HEK293 (cell line): ENCODE measurements around the gene SH3TC1.
A peak's percentile ranks its signal among the peaks of the same experiment; 100 is the strongest.

Source experiments
- CTCF ChIA-PET: fragments of 350-600 bp; formaldehyde crosslinking; extraction: SDS; loops from one replicate; lab custom pipeline; 2021; ENCODE audit warnings: antibody characterized with exemption; lab: Yijun Ruan, JAX
- POLR2A ChIA-PET: fragments of 300-600 bp; formaldehyde crosslinking; extraction: SDS; loops from one replicate; lab custom pipeline; 2020; ENCODE audit warnings: antibody characterized with exemption, inconsistent platforms; lab: Yijun Ruan, JAX
- H3K27ac ChIP-seq: fragments of 200-500 bp; sonication (Bioruptor generic); 2 replicates; pipeline ENCODE4 v1.5.1; 2014; ENCODE audit warnings: low read depth, low read length, control low read depth, inconsistent platforms; ENCODE audit errors: extremely low read depth
- H3K36me3 ChIP-seq, 2 experiments: fragments of 200-500 bp in 1 of 2; sonication (Bioruptor generic) in 1 of 2; 1 replicate in 1 of 2; 2 replicates in 1 of 2; pipeline ENCODE4 v1.5.1; 2014 to 2017; ENCODE audit warnings: inconsistent platforms in 2 of 2, low read length in 2 of 2; ENCODE audit not compliant: control insufficient read depth in 2 of 2, insufficient read depth in 1 of 2
- H3K4me1 ChIP-seq: fragments of 200-500 bp; sonication (Bioruptor generic); 2 replicates; pipeline ENCODE4 v1.5.1; 2014; ENCODE audit warnings: mild to moderate bottlenecking, low read length, inconsistent platforms; ENCODE audit not compliant: control insufficient read depth, insufficient read depth
- H3K4me3 ChIP-seq: 2 replicates; pipeline ENCODE4 v1.5.1; 2011; ENCODE audit warnings: low read depth, mild to moderate bottlenecking, control low read depth, low read length, moderate library complexity
- H3K9me3 ChIP-seq: fragments of 200-500 bp; sonication (Bioruptor generic); 2 replicates; pipeline ENCODE4 v1.5.1; 2014; ENCODE audit warnings: low read depth, low read length, inconsistent platforms; ENCODE audit not compliant: control insufficient read depth, insufficient read depth
- EGR2 ChIP-seq: fragments of 450-650 bp; formaldehyde crosslinking; IDR thresholded peaks from 2 replicates; pipeline ENCODE4 v1.5.1; 2016; ENCODE audit warnings: low read depth, missing biosample characterization, missing genetic modification characterization
- HIC1 ChIP-seq: fragments of 450-650 bp; formaldehyde crosslinking; IDR thresholded peaks from 2 replicates; pipeline ENCODE4 v1.5.1; 2016; ENCODE audit warnings: missing biosample characterization, missing genetic modification characterization
- KLF1 ChIP-seq: fragments of 450-650 bp; formaldehyde crosslinking; IDR thresholded peaks from 2 replicates; pipeline ENCODE4 v1.5.1; 2016; ENCODE audit warnings: missing biosample characterization, missing genetic modification characterization
- MEIS1 ChIP-seq: sonication (generic); formaldehyde crosslinking; IDR thresholded peaks from 2 replicates; pipeline ENCODE4 v1.8.1; 2022; ENCODE audit warnings: missing genetic modification reagents, mild to moderate bottlenecking, borderline replicate concordance
- ZBTB17 ChIP-seq: fragments of 450-650 bp; formaldehyde crosslinking; IDR thresholded peaks from 2 replicates; pipeline ENCODE4 v1.5.1; 2016; ENCODE audit warnings: missing biosample characterization, missing genetic modification characterization
- ZBTB21 ChIP-seq: fragments of 450-650 bp; formaldehyde crosslinking; IDR thresholded peaks from 2 replicates; pipeline ENCODE4 v1.5.1; 2017; ENCODE audit warnings: missing biosample characterization, missing genetic modification characterization
- ZBTB49 ChIP-seq: fragments of 450-650 bp; formaldehyde crosslinking; IDR thresholded peaks from 2 replicates; pipeline ENCODE4 v1.5.1; 2016; ENCODE audit warnings: missing biosample characterization, missing genetic modification characterization, low read depth
- ZBTB7A ChIP-seq: fragments of 450-650 bp; formaldehyde crosslinking; IDR thresholded peaks from 2 replicates; pipeline ENCODE4 v1.5.1; 2016; ENCODE audit warnings: low read depth, missing biosample characterization, missing genetic modification characterization
- ZFHX2 ChIP-seq: fragments of 450-650 bp; formaldehyde crosslinking; conservative IDR thresholded peaks from 2 replicates; pipeline ENCODE4 v1.5.1; 2016; ENCODE audit warnings: missing biosample characterization, missing genetic modification characterization
- ZFP3 ChIP-seq: fragments of 450-650 bp; formaldehyde crosslinking; IDR thresholded peaks from 2 replicates; pipeline ENCODE4 v1.5.1; 2016; ENCODE audit warnings: low read depth, missing biosample characterization, missing genetic modification characterization
- ZFP69B ChIP-seq: fragments of 450-650 bp; formaldehyde crosslinking; IDR thresholded peaks from 2 replicates; pipeline ENCODE4 v1.5.1; 2016; ENCODE audit warnings: missing biosample characterization, missing genetic modification characterization
- ZIC2 ChIP-seq: fragments of 450-650 bp; formaldehyde crosslinking; IDR thresholded peaks from 2 replicates; pipeline ENCODE4 v1.5.1; 2016; ENCODE audit warnings: missing biosample characterization, missing genetic modification characterization
- ZNF133 ChIP-seq: fragments of 450-650 bp; formaldehyde crosslinking; IDR thresholded peaks from 2 replicates; pipeline ENCODE4 v1.5.1; 2016; ENCODE audit warnings: missing biosample characterization, missing genetic modification characterization
- ZNF2 ChIP-seq: fragments of 450-650 bp; formaldehyde crosslinking; IDR thresholded peaks from 2 replicates; pipeline ENCODE4 v1.5.1; 2016; ENCODE audit warnings: missing biosample characterization, missing genetic modification characterization
- ZNF266 ChIP-seq: fragments of 450-650 bp; formaldehyde crosslinking; IDR thresholded peaks from 2 replicates; pipeline ENCODE4 v1.5.1; 2016; ENCODE audit warnings: missing biosample characterization, missing genetic modification characterization, low read depth
- ZNF341 ChIP-seq: fragments of 450-650 bp; formaldehyde crosslinking; IDR thresholded peaks from 2 replicates; pipeline ENCODE4; 2016; ENCODE audit warnings: low read depth, missing biosample characterization, missing genetic modification characterization
- ZNF449 ChIP-seq: fragments of 450-650 bp; formaldehyde crosslinking; IDR thresholded peaks from 2 replicates; pipeline ENCODE4 v1.5.1; 2017; ENCODE audit warnings: missing biosample characterization, mild to moderate bottlenecking, missing genetic modification characterization, moderate library complexity
- ZNF48 ChIP-seq: fragments of 450-650 bp; formaldehyde crosslinking; IDR thresholded peaks from 2 replicates; pipeline ENCODE4 v1.5.1; 2016; ENCODE audit warnings: missing biosample characterization, missing genetic modification characterization
- ZNF707 ChIP-seq: fragments of 450-650 bp; formaldehyde crosslinking; IDR thresholded peaks from 2 replicates; pipeline ENCODE4 v1.5.1; 2016; ENCODE audit warnings: missing biosample characterization, missing genetic modification characterization
- ZNF777 ChIP-seq: fragments of 450-650 bp; formaldehyde crosslinking; IDR thresholded peaks from 2 replicates; pipeline ENCODE4 v1.5.1; 2017; ENCODE audit warnings: missing biosample characterization, missing genetic modification characterization, borderline replicate concordance
- ZSCAN16 ChIP-seq: fragments of 450-650 bp; formaldehyde crosslinking; IDR thresholded peaks from 2 replicates; pipeline ENCODE4 v1.5.1; 2016; ENCODE audit warnings: missing biosample characterization, missing genetic modification characterization

Gene SH3TC1

GRCh38 chr4:8188743-8189550 lies 10.1 kb upstream of the SH3TC1 start:
- Histone ChIP-seq H3K4me3 (no peak overlapping the region), H3K9me3 (no peaks in the 10 kb centered on the region), H3K4me1 (no peaks in the 10 kb centered on the region), H3K27ac (no peak overlapping the region), H3K36me3 (no peaks in the 10 kb centered on the region)
- TF ChIP-seq ZNF133 (tag by site-specific recombination) (no peak), ZNF777 (tag by site-specific recombination) (no peak), ZNF449 (tag by site-specific recombination) (peak; percentile 82), EGR2 (tag by site-specific recombination) (peak; percentile 79), ZBTB17 (no peak), ZNF341 (tag by site-specific recombination) (0 out of 2 replicates have a peak, but pooled peaks have one; percentile 22), ZFHX2 (tag by site-specific recombination) (peak; percentile 72), MEIS1 (CRISPR knock-in tag) (no peak), ZFP69B (tag by site-specific recombination) (no peak)
- ChIA-PET POLR2A (no interaction called here), CTCF (no interaction called here)

GRCh38 chr4:8189551-8190466 lies 9.3 kb upstream of the SH3TC1 start:
- H3K9me3 ChIP-seq, result no peaks in the 10 kb centered on the region
- no peaks in the 10 kb centered on the region for H3K36me3 ChIP-seq
- H3K4me3 ChIP-seq, result no peak overlapping the region
- no peaks in the 10 kb centered on the region for H3K4me1 ChIP-seq
- H3K27ac ChIP-seq, result no peak overlapping the region
- CTCF ChIA-PET, result interaction anchor here (5.4 kb wide), 1 partner anchor 13 kb away, joined by 47 read pairs; no protein-coding TSS in a partner anchor
- TF ChIP-seq ZNF48 (no peak), KLF1 (tag by site-specific recombination) (peak; percentile 30; the same call in 1 of the 2 replicates), ZNF2 (tag by site-specific recombination) (no peak), ZIC2 (tag by site-specific recombination) (peak; percentile 54)
- POLR2A ChIA-PET, result interaction anchor here (0.6 kb wide), 1 partner anchor 12 kb away, joined by 3 read pairs; no protein-coding TSS in a partner anchor

- Histone ChIP-seq H3K36me3 (no peaks in the 10 kb centered on the region), H3K9me3 (no peaks in the 10 kb centered on the region), H3K27ac (no peak overlapping the region), H3K4me1 (no peaks in the 10 kb centered on the region), H3K4me3 (no peak overlapping the region)
- ChIA-PET CTCF (interaction anchor here (0.7 to 5.4 kb wide), 3 partner anchors 12 to 387 kb away, joined by 3 to 47 read pairs (median 5); no protein-coding TSS in a partner anchor), POLR2A (no interaction called here)
- no peak for TF ChIP-seq ZBTB49
- no peak for TF ChIP-seq ZNF707 (tag by site-specific recombination)
- no peak for TF ChIP-seq ZFP3 (tag by site-specific recombination)
- TF ChIP-seq ZNF266 (tag by site-specific recombination), result no peak
- no peak for TF ChIP-seq HIC1 (tag by site-specific recombination)
- TF ChIP-seq ZSCAN16 (tag by site-specific recombination), result no peak
- TF ChIP-seq ZBTB7A (tag by site-specific recombination), result no peak
- no peak for TF ChIP-seq ZBTB21 (tag by site-specific recombination)
Measured at GRCh38 chr4:8191136-8191747, 7.8 kb upstream of the SH3TC1 start.
